ENCODE results near the gene ZNF518A. TPM values are rescaled to one million over a fixed set of nuclear protein-coding genes. Genes with fewer than 3 reads are reported as not detected.
A peak's percentile ranks its signal among the peaks of the same experiment; 100 is the strongest.

Gene ZNF518A
- total and polyA plus RNA-seq, 9 of the 15 experiments (the other 6 are each of a cell fraction or from before 2014, with no cell fraction given) = 6.3 to 30.0 (median 17.4) TPM

GRCh38 chr10:96129387-96130325 lies at the start of gene ZNF518A (continued):
- TF ChIP-seq, protein P1, sequence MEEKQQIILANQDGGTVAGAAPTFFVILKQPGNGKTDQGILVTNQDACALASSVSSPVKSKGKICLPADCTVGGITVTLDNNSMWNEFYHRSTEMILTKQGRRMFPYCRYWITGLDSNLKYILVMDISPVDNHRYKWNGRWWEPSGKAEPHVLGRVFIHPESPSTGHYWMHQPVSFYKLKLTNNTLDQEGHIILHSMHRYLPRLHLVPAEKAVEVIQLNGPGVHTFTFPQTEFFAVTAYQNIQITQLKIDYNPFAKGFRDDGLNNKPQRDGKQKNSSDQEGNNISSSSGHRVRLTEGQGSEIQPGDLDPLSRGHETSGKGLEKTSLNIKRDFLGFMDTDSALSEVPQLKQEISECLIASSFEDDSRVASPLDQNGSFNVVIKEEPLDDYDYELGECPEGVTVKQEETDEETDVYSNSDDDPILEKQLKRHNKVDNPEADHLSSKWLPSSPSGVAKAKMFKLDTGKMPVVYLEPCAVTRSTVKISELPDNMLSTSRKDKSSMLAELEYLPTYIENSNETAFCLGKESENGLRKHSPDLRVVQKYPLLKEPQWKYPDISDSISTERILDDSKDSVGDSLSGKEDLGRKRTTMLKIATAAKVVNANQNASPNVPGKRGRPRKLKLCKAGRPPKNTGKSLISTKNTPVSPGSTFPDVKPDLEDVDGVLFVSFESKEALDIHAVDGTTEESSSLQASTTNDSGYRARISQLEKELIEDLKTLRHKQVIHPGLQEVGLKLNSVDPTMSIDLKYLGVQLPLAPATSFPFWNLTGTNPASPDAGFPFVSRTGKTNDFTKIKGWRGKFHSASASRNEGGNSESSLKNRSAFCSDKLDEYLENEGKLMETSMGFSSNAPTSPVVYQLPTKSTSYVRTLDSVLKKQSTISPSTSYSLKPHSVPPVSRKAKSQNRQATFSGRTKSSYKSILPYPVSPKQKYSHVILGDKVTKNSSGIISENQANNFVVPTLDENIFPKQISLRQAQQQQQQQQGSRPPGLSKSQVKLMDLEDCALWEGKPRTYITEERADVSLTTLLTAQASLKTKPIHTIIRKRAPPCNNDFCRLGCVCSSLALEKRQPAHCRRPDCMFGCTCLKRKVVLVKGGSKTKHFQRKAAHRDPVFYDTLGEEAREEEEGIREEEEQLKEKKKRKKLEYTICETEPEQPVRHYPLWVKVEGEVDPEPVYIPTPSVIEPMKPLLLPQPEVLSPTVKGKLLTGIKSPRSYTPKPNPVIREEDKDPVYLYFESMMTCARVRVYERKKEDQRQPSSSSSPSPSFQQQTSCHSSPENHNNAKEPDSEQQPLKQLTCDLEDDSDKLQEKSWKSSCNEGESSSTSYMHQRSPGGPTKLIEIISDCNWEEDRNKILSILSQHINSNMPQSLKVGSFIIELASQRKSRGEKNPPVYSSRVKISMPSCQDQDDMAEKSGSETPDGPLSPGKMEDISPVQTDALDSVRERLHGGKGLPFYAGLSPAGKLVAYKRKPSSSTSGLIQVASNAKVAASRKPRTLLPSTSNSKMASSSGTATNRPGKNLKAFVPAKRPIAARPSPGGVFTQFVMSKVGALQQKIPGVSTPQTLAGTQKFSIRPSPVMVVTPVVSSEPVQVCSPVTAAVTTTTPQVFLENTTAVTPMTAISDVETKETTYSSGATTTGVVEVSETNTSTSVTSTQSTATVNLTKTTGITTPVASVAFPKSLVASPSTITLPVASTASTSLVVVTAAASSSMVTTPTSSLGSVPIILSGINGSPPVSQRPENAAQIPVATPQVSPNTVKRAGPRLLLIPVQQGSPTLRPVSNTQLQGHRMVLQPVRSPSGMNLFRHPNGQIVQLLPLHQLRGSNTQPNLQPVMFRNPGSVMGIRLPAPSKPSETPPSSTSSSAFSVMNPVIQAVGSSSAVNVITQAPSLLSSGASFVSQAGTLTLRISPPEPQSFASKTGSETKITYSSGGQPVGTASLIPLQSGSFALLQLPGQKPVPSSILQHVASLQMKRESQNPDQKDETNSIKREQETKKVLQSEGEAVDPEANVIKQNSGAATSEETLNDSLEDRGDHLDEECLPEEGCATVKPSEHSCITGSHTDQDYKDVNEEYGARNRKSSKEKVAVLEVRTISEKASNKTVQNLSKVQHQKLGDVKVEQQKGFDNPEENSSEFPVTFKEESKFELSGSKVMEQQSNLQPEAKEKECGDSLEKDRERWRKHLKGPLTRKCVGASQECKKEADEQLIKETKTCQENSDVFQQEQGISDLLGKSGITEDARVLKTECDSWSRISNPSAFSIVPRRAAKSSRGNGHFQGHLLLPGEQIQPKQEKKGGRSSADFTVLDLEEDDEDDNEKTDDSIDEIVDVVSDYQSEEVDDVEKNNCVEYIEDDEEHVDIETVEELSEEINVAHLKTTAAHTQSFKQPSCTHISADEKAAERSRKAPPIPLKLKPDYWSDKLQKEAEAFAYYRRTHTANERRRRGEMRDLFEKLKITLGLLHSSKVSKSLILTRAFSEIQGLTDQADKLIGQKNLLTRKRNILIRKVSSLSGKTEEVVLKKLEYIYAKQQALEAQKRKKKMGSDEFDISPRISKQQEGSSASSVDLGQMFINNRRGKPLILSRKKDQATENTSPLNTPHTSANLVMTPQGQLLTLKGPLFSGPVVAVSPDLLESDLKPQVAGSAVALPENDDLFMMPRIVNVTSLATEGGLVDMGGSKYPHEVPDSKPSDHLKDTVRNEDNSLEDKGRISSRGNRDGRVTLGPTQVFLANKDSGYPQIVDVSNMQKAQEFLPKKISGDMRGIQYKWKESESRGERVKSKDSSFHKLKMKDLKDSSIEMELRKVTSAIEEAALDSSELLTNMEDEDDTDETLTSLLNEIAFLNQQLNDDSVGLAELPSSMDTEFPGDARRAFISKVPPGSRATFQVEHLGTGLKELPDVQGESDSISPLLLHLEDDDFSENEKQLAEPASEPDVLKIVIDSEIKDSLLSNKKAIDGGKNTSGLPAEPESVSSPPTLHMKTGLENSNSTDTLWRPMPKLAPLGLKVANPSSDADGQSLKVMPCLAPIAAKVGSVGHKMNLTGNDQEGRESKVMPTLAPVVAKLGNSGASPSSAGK (IDR thresholded peaks at IDR 0.05) = peak; percentile 65
- no peak for TF ChIP-seq SLC30A9 (CRISPR knock-in tag; IDR thresholded peaks at IDR 0.05)
- no peak for TF ChIP-seq SAFB (IDR thresholded peaks at IDR 0.05; ENCODE audit: borderline replicate concordance, low read depth, low read length)
- no peak; a peak in 1 of 4 replicates for TF ChIP-seq MAZ (CRISPR knock-in tag; conservative IDR thresholded peaks at IDR 0.05 in 1 of 2, IDR thresholded peaks at IDR 0.05 in 1 of 2)
- peak; percentile 84 for TF ChIP-seq POLR2G (IDR thresholded peaks at IDR 0.05; ENCODE audit: low read depth, low read length)
- TF ChIP-seq MBD2 (IDR thresholded peaks at IDR 0.05; ENCODE audit: borderline replicate concordance, low read depth) = no peak; the same call in 1 of the 2 replicates
- TF ChIP-seq NR2C1 (IDR thresholded peaks at IDR 0.05) = peak; percentile 78
- peak; percentile 83 for TF ChIP-seq NR2C1 (tag; IDR thresholded peaks at IDR 0.05)
- no peak for TF ChIP-seq BCL6 (CRISPR knock-in tag; IDR thresholded peaks at IDR 0.05)
